GM23338 (cell line): ENCODE measurements around the gene DCBLD2. TPM values are rescaled to one million over a fixed set of nuclear protein-coding genes. Genes with fewer than 3 reads are reported as not detected.

ENCODE experiments used
- ATAC-seq: fragments of 200-7000 bp; cut with Tn5 transposase; 3 replicates; pipeline ENCODE4 v1.9.1; 2020
- DNase-seq: peaks from one replicate; pipeline ENCODE4 v3.0.0-alpha.2; 2015; ENCODE audit warnings: low spot score
- H2AFZ ChIP-seq: fragments of 200-600 bp; sonication (generic); 2 replicates; pipeline ENCODE4 v1.8.0; 2016; ENCODE audit warnings: antibody characterized with exemption, mild to moderate bottlenecking, moderate library complexity
- H3F3A ChIP-seq: fragments of 200-600 bp; sonication (generic); replicated peaks from 2 replicates; pipeline ENCODE4 v1.8.0; 2017; ENCODE audit warnings: antibody characterized with exemption, mixed run types, low read depth
- H3K27ac ChIP-seq: fragments of 200-600 bp; sonication (generic); 2 replicates; pipeline ENCODE4 v1.6.1; 2016; ENCODE audit warnings: low read depth
- H3K27me3 ChIP-seq: fragments of 200-600 bp; sonication (generic); 2 replicates; pipeline ENCODE4 v1.8.0; 2016; ENCODE audit warnings: mild to moderate bottlenecking, mixed run types, moderate library complexity; ENCODE audit not compliant: insufficient read depth
- H3K36me3 ChIP-seq: fragments of 200-600 bp; sonication (generic); 2 replicates; pipeline ENCODE4 v1.8.0; 2016; ENCODE audit warnings: mild to moderate bottlenecking; ENCODE audit not compliant: insufficient read depth
- H3K4me1 ChIP-seq: fragments of 200-600 bp; sonication (generic); 2 replicates; pipeline ENCODE4 v1.8.0; 2016; ENCODE audit warnings: mild to moderate bottlenecking, moderate library complexity; ENCODE audit not compliant: insufficient read depth
- H3K4me2 ChIP-seq: fragments of 200-600 bp; sonication (generic); 2 replicates; pipeline ENCODE4 v1.7.1; 2017; ENCODE audit warnings: mixed run types
- H3K4me3 ChIP-seq: fragments of 200-600 bp; sonication (generic); 2 replicates; pipeline ENCODE4 v1.6.1; 2016; ENCODE audit warnings: mixed run types
- H3K79me2 ChIP-seq: fragments of 200-600 bp; sonication (generic); replicated peaks from 2 replicates; pipeline ENCODE4 v1.8.0; 2017; ENCODE audit warnings: mild to moderate bottlenecking; ENCODE audit not compliant: insufficient read depth
- H3K9me2 ChIP-seq: fragments of 200-600 bp; sonication (generic); 2 replicates; pipeline ENCODE4 v1.8.0; 2017; ENCODE audit not compliant: insufficient read depth
- H4K20me1 ChIP-seq: fragments of 200-600 bp; sonication (generic); replicated peaks from 2 replicates; pipeline ENCODE4 v1.8.0; 2017; ENCODE audit warnings: mild to moderate bottlenecking; ENCODE audit not compliant: insufficient read depth
- H3K27ac Mint-ChIP-seq: 2 replicates; pipeline ENCODE4 v1.8.0; 2020; ENCODE audit warnings: inconsistent platforms, mild to moderate bottlenecking, moderate library complexity, mixed read lengths
- H3K27me3 Mint-ChIP-seq: 3 replicates; pipeline ENCODE4 v1.8.0; 2022; ENCODE audit warnings: low read depth, mild to moderate bottlenecking, moderate library complexity, mixed read lengths, inconsistent platforms; ENCODE audit not compliant: insufficient read depth, poor library complexity
- H3K36me3 Mint-ChIP-seq: 3 replicates; pipeline ENCODE4 v1.8.0; 2021; ENCODE audit warnings: low read depth, mild to moderate bottlenecking, inconsistent platforms, moderate library complexity, mixed read lengths
- H3K4me1 Mint-ChIP-seq: 3 replicates; pipeline ENCODE4 v1.8.0; 2020; ENCODE audit warnings: mild to moderate bottlenecking, inconsistent platforms, mixed read lengths
- H3K4me3 Mint-ChIP-seq: 3 replicates; pipeline ENCODE4 v1.8.0; 2021; ENCODE audit warnings: moderate library complexity, mild to moderate bottlenecking, inconsistent platforms, mixed read lengths
- H3K9me3 Mint-ChIP-seq: 3 replicates; pipeline ENCODE4 v1.8.0; 2020; ENCODE audit warnings: moderate library complexity, mild to moderate bottlenecking, inconsistent platforms, mixed read lengths
- JUNB ChIP-seq: IDR thresholded peaks from one replicate; pipeline ENCODE4 v1.6.1; 2016; ENCODE audit warnings: antibody characterized with exemption; ENCODE audit not compliant: unreplicated experiment
- ZNF462 ChIP-seq: fragments of 250-450 bp; sonication (Bioruptor Pico); IDR thresholded peaks from 2 replicates; pipeline ENCODE4 v1.5.0; 2020; ENCODE audit warnings: mild to moderate bottlenecking, moderate library complexity
- polyA plus RNA-seq: library from polyadenylated mRNA; unstranded; fragments of >200 nt; fragmentation: Nextera tagmentation; extraction: Ambion mirVana; gene quantifications from 2 replicates; pipeline ENCODE4 v1.2.1, GENCODE V29; 2016
- total RNA-seq: library from RNA; depleted of rRNA; stranded (reverse); fragments of >200 nt; shearing (Covaris generic); gene quantifications from 2 replicates; pipeline ENCODE4 v1.2.3, GENCODE V29; 2014
- TF ChIP-seq, protein P1 (sequence below): IDR thresholded peaks from 2 replicates; pipeline ENCODE4 v1.6.1; 2016; ENCODE audit warnings: antibody characterized with exemption

The DCBLD2 gene
- total and polyA plus RNA-seq, 2 experiments from 2014 or later, result 25.9 to 69.7 TPM

GRCh38 chr3:98917608-98918007, 16.1 kb upstream of the DCBLD2 start:
- H3K9me2 ChIP-seq, result no peaks in the 10 kb centered on the region
- H3K79me2 ChIP-seq, result no peaks in the 10 kb centered on the region
- no peak overlapping the region for H3K27ac ChIP-seq
- Mint-ChIP-seq H3K36me3 (no peaks in the 10 kb centered on the region), H3K4me3 (no peak overlapping the region), H3K9me3 (no peaks in the 10 kb centered on the region), H3K27me3 (peaks cover 1% of the 10 kb centered on the region), H3K4me1 (no peaks in the 10 kb centered on the region), H3K27ac (no peak overlapping the region)
- DNase-seq (no peak), ATAC-seq (no peak)
- TF ChIP-seq ZNF462, result no peak
- TF ChIP-seq, protein P1, sequence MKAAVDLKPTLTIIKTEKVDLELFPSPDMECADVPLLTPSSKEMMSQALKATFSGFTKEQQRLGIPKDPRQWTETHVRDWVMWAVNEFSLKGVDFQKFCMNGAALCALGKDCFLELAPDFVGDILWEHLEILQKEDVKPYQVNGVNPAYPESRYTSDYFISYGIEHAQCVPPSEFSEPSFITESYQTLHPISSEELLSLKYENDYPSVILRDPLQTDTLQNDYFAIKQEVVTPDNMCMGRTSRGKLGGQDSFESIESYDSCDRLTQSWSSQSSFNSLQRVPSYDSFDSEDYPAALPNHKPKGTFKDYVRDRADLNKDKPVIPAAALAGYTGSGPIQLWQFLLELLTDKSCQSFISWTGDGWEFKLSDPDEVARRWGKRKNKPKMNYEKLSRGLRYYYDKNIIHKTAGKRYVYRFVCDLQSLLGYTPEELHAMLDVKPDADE, result no peak
- H4K20me1 ChIP-seq, result no peaks in the 10 kb centered on the region
- no peak overlapping the region for H3K4me3 ChIP-seq
- no peaks in the 10 kb centered on the region for H3F3A ChIP-seq
- H3K4me1 ChIP-seq, result no peaks in the 10 kb centered on the region
- H3K4me2 ChIP-seq, result no peak overlapping the region
- no peaks in the 10 kb centered on the region for H3K27me3 ChIP-seq
- no peaks in the 10 kb centered on the region for H3K36me3 ChIP-seq
- no peak overlapping the region for H2AFZ ChIP-seq

DNA sequence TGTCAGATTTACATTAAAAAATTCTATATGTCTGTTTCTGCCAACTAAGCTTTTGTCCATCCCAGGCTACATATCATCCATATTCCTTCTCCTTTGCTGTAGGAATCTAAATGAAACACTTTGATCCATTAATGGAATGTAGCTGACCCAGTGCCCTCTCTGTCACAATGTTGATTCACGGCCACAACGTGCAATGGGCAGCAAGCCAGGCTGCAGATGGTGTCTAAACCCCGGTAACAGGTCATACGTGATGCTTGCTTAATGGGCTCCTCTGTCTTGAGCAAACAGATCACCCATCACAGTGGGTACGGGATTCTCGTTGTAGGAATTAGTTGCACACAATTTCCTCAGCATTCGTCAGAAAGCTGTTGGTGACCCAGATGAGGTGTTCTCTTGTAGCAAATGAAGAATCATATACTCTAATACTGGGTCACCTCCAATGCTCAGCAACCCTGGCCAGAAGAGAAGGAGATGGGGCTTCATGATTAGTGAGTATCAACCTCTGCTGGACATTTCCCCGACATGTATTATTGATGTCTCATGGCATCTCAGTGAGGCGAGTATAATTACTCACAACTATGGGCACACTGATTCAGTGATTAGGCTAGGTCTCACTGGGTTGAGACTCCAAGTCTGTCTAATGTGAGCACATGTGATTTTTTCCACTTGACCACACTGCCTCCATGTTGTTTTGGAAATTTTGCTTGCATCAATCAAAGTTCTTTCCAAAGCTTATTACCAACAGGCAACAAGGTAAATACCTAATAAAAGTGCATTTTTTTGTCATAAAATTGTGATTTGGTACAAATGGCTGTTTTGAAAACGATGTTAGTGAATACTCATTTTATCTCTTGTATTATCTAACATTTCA, 12.9 kb upstream of the DCBLD2 start:
- no peak overlapping the region for H2AFZ ChIP-seq

More for the DNA sequence above, 12.9 kb upstream of the DCBLD2 start:
- ATAC-seq (no peak), DNase-seq (no peak)
- Histone ChIP-seq H3F3A (no peaks in the 10 kb centered on the region), H3K4me1 (no peaks in the 10 kb centered on the region), H3K4me2 (no peak overlapping the region), H3K27ac (no peak overlapping the region), H3K9me2 (no peaks in the 10 kb centered on the region), H3K4me3 (no peak overlapping the region), H3K27me3 (no peaks in the 10 kb centered on the region), H4K20me1 (no peaks in the 10 kb centered on the region), H3K36me3 (no peaks in the 10 kb centered on the region), H3K79me2 (no peaks in the 10 kb centered on the region)
- H3K27ac Mint-ChIP-seq, result no peak overlapping the region
- H3K9me3 Mint-ChIP-seq, result peaks cover 14% of the 10 kb centered on the region
- H3K4me3 Mint-ChIP-seq, result no peak overlapping the region
- H3K27me3 Mint-ChIP-seq, result peaks cover 2% of the 10 kb centered on the region
- H3K36me3 Mint-ChIP-seq, result peaks cover 11% of the 10 kb centered on the region; the same call in 2 of the 3 replicates
- no peak for TF ChIP-seq JUNB
- H3K4me1 Mint-ChIP-seq, result no peaks in the 10 kb centered on the region
